GM12878 (cell line): ENCODE results near the gene TSHB. TPM values are rescaled to one million over a fixed set of nuclear protein-coding genes. Genes with fewer than 3 reads are reported as not detected.

ENCODE experiments used
- ATAC-seq: fragments of 200-7000 bp; cut with Tn5 transposase; 3 replicates; pipeline ENCODE4 v1.9.1; 2020; ENCODE audit warnings: mild to moderate bottlenecking, moderate library complexity
- BruUV-seq: library from RNA; stranded (reverse); fragments of 400-500 nt; replicated peaks from 2 replicates; lab custom pipeline; 2021; lab: Mats Ljungman, UMichigan
- CTCF ChIA-PET: fragments of 300-600 bp; sonication (Branson Sonifier 250); formaldehyde crosslinking; extraction: SDS; loops from one replicate; lab custom pipeline; 2021; ENCODE audit warnings: inconsistent platforms; lab: Yijun Ruan, JAX
- POLR2A ChIA-PET: fragments of 350-600 bp; formaldehyde crosslinking; extraction: SDS; loops from one replicate; lab custom pipeline; 2021; ENCODE audit warnings: inconsistent platforms; lab: Charles Lee
- RAD21 ChIA-PET: fragments of 300-600 bp; sonication (Branson Sonifier 250); formaldehyde crosslinking; loops from one replicate; lab custom pipeline; 2023; ENCODE audit warnings: antibody characterized with exemption; ENCODE audit not compliant: unreplicated experiment; lab: Charles Lee
- SMC1A ChIA-PET: fragments of 300-600 bp; sonication (Branson Sonifier 250); formaldehyde crosslinking; loops from one replicate; lab custom pipeline; 2023; ENCODE audit not compliant: unreplicated experiment, uncharacterized antibody; lab: Charles Lee
- DNase-seq: peaks from one replicate; pipeline ENCODE4 v3.0.0-alpha.2; 2011; ENCODE audit warnings: low read depth, low spot score
- FAIRE-seq: peaks from 3 replicates; lab custom pipeline; 2011; peaks lifted over from hg19 to GRCh38; lab: Jason Lieb, UNC
- H2AFZ ChIP-seq: 2 replicates; pipeline ENCODE4 v1.6.0; 2011; ENCODE audit warnings: low read depth, low read length, control low read depth; ENCODE audit not compliant: control insufficient read depth
- H3K27ac ChIP-seq: 2 replicates; pipeline ENCODE4 v1.5.1; 2011; ENCODE audit warnings: control low read depth; ENCODE audit not compliant: control insufficient read depth, insufficient read depth
- H3K27me3 ChIP-seq, 2 experiments: replicated peaks in 1 of 2; 2 replicates each; pipeline versions ENCODE4 v1.6.0 to v1.6.1; 2011; ENCODE audit warnings: low read length in 1 of 2; ENCODE audit not compliant: control insufficient read depth in 2 of 2, insufficient read depth in 2 of 2
- H3K36me3 ChIP-seq, 2 experiments: 2 replicates each; pipeline ENCODE4 v1.5.1; 2011; ENCODE audit warnings: low read length in 1 of 2; ENCODE audit not compliant: control insufficient read depth in 2 of 2, insufficient read depth in 2 of 2
- H3K4me1 ChIP-seq: 2 replicates; pipeline ENCODE4 v1.6.1; 2011; ENCODE audit warnings: mild to moderate bottlenecking, low read length, moderate library complexity, mixed read lengths; ENCODE audit not compliant: control insufficient read depth, insufficient read depth
- H3K4me2 ChIP-seq: 2 replicates; pipeline ENCODE4 v1.6.0; 2011; ENCODE audit warnings: control low read depth; ENCODE audit not compliant: control insufficient read depth, insufficient read depth
- H3K4me3 ChIP-seq: fragments of 200-600 bp; sonication (generic); 2 replicates; pipeline ENCODE4 v1.5.1; 2016
- H3K79me2 ChIP-seq: 2 replicates; pipeline ENCODE4 v1.6.0; 2011; ENCODE audit warnings: low read length; ENCODE audit not compliant: control insufficient read depth, insufficient read depth
- H3K9ac ChIP-seq: 2 replicates; pipeline ENCODE4 v1.8.0; 2011; ENCODE audit warnings: low read length, control low read depth, mixed read lengths; ENCODE audit not compliant: control insufficient read depth, insufficient read depth
- H3K9me3 ChIP-seq: replicated peaks from 3 replicates; pipeline ENCODE4 v1.5.1; 2011; ENCODE audit warnings: mild to moderate bottlenecking, low read length; ENCODE audit not compliant: control insufficient read depth, insufficient read depth
- H4K20me1 ChIP-seq: 2 replicates; pipeline ENCODE4 v1.6.0; 2011; ENCODE audit not compliant: control insufficient read depth, insufficient read depth
- BMI1 ChIP-seq: fragments of 450-650 bp; IDR thresholded peaks from 2 replicates; pipeline ENCODE4 v1.6.1; 2016; ENCODE audit warnings: mild to moderate bottlenecking, moderate library complexity, borderline replicate concordance
- CBX3 ChIP-seq: fragments of 200-600 bp; sonication (generic); IDR thresholded peaks from 2 replicates; pipeline ENCODE4 v1.6.1; 2016; ENCODE audit warnings: low read depth, borderline replicate concordance
- ESRRA ChIP-seq: IDR thresholded peaks from 2 replicates; pipeline ENCODE4 v1.6.1; 2012; ENCODE audit warnings: mild to moderate bottlenecking, low read length, improper control_type of control experiment
- FOS ChIP-seq: IDR thresholded peaks from 3 replicates; pipeline ENCODE4 v1.6.1; 2011; ENCODE audit warnings: borderline replicate concordance; ENCODE audit not compliant: insufficient read length; ENCODE audit errors: extremely low read depth
- FOXK2 ChIP-seq: fragments of 450-650 bp; IDR thresholded peaks from 2 replicates; pipeline ENCODE4 v1.6.1; 2017; ENCODE audit warnings: mild to moderate bottlenecking, moderate library complexity
- HDAC6 ChIP-seq: fragments of 200-600 bp; sonication (generic); IDR thresholded peaks from one replicate; pipeline ENCODE4 v1.8.0; 2017; ENCODE audit warnings: antibody characterized with exemption; ENCODE audit not compliant: unreplicated experiment
- IKZF1 ChIP-seq: fragments of 450-650 bp; conservative IDR thresholded peaks from 2 replicates; pipeline ENCODE4 v1.6.1; 2017; ENCODE audit warnings: antibody characterized with exemption, mild to moderate bottlenecking
- MEF2B ChIP-seq: fragments of 450-650 bp; IDR thresholded peaks from 2 replicates; pipeline ENCODE4 v1.6.1; 2018; ENCODE audit warnings: mild to moderate bottlenecking, moderate library complexity; ENCODE audit not compliant: partially characterized antibody, poor library complexity, severe bottlenecking
- NBN ChIP-seq: fragments of 450-650 bp; IDR thresholded peaks from 2 replicates; pipeline ENCODE4 v1.6.1; 2016
- NFYB ChIP-seq: IDR thresholded peaks from 2 replicates; pipeline ENCODE4 v1.6.1; 2011; ENCODE audit warnings: low read depth, mild to moderate bottlenecking, low read length, improper control_type of control experiment, moderate library complexity; ENCODE audit not compliant: insufficient read depth
- PAX8 ChIP-seq: fragments of 450-650 bp; IDR thresholded peaks from 2 replicates; pipeline ENCODE4 v1.6.1; 2017; ENCODE audit warnings: mild to moderate bottlenecking, moderate library complexity
- RB1 ChIP-seq: fragments of 450-650 bp; formaldehyde crosslinking; IDR thresholded peaks from 2 replicates; pipeline ENCODE4 v1.6.1; 2017; ENCODE audit warnings: mild to moderate bottlenecking, borderline replicate concordance
- STAT1 ChIP-seq: fragments of 450-650 bp; conservative IDR thresholded peaks from 2 replicates; pipeline ENCODE4 v1.6.1; 2014; ENCODE audit warnings: antibody characterized with exemption, mild to moderate bottlenecking
- TCF12 ChIP-seq: IDR thresholded peaks from 2 replicates; pipeline ENCODE4 v1.6.1; 2011; ENCODE audit warnings: low read depth, mild to moderate bottlenecking, low read length
- ZSCAN29 ChIP-seq: fragments of 450-650 bp; IDR thresholded peaks from 2 replicates; pipeline ENCODE4 v1.6.1; 2017; ENCODE audit warnings: mild to moderate bottlenecking, moderate library complexity
- WGBS: methylation state at CpG from one replicate; pipeline ENCODE4 v1.1.6; 2016; ENCODE audit warnings: low lambda C conversion rate; ENCODE audit not compliant: insufficient replicate concordance, insufficient coverage; ENCODE audit errors: missing lambda C conversion rate; 5-methylcytosine and 5-hydroxymethylcytosine counted together
- in situ Hi-C: fragments of 300-500 bp; cut with MboI; formaldehyde crosslinking; loops from 9 replicates; pipeline ENCODE4 v1.14.3; 2018; ENCODE audit warnings: mixed read lengths
- intact Hi-C: fragments of 100-400 bp; cut with micrococcal nuclease; formaldehyde crosslinking; loops from one replicate; pipeline ENCODE4 v1.14.2; 2022; ENCODE audit not compliant: unreplicated experiment
- polyA plus RNA-seq, 11 experiments: library from polyadenylated mRNA; depleted of rRNA in 4 of 11; unstranded in 6 of 11; stranded (reverse) in 5 of 11; fragments of >200 nt; fragmentation: Nextera tagmentation in 4 of 11; fragmentation: Illumina TruSeq in 1 of 11; extraction: Ambion mirVana in 4 of 11; extraction: Trizol in 1 of 11; gene quantifications; 1 replicate in 1 of 11; 2 replicates in 10 of 11; pipeline versions ENCODE4 v1.2.1 to v1.2.3, GENCODE V29; 2011 to 2016; ENCODE audit warnings: inconsistent platforms in 2 of 11, missing spikeins in 2 of 11, low read depth in 1 of 11
- total RNA-seq, 4 experiments: library from RNA; depleted of rRNA in 3 of 4; stranded (reverse); fragments of >200 nt in 3 of 4; fragmentation: Illumina TruSeq in 1 of 4; extraction: Trizol in 1 of 4; gene quantifications; 2 replicates each; pipeline versions ENCODE4 v1.2.1 to v1.2.3, GENCODE V29; 2013 to 2021
- TF ChIP-seq, protein P1 (sequence below): fragments of 450-650 bp; IDR thresholded peaks from 2 replicates; pipeline ENCODE4 v1.6.1; 2014; ENCODE audit warnings: mild to moderate bottlenecking
- TF ChIP-seq, protein P2 (sequence below): fragments of 450-650 bp; IDR thresholded peaks from 2 replicates; pipeline ENCODE4 v1.6.1; 2016; ENCODE audit warnings: mild to moderate bottlenecking
- TF ChIP-seq, protein P3 (sequence below): fragments of 450-650 bp; IDR thresholded peaks from 2 replicates; pipeline ENCODE4 v1.6.1; 2016; ENCODE audit warnings: mild to moderate bottlenecking, moderate library complexity, borderline replicate concordance

TSHB gene
- total and polyA plus RNA-seq, 10 of the 15 experiments (the other 5 are each of a cell fraction or from before 2014, with no cell fraction given), result not detected

DNA sequence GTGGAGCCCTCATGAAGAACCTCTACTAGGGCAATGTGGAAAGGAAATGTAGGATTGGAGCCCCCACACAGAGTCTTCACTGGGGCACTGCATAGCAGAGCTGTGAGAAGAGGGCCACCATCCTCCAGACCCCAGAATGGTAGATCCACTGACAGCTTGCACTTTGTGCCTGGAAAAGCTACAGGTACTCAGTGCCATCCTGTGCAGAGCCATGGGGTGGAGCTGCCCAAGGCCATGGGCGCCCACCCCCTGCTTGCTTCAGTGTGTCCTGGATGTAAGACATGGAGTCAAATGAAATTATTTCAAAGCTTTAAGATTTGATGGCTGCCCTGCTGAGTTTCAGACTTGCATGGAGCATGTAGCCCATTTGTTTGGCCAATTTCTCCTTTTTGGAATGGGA lies 17.2 kb upstream of the TSHB start:
- H3K4me3 ChIP-seq, result no peak overlapping the region
- FAIRE-seq (no peak), ATAC-seq (no peak), DNase-seq (no peak)
- SMC1A ChIA-PET, result no interaction called here
- 0% methylated on average over 1 of the region's 1 CpG for WGBS
- H3K4me2 ChIP-seq, result no peak overlapping the region
- H3K9me3 ChIP-seq, result no peaks in the 10 kb centered on the region
- no peaks in the 10 kb centered on the region for H3K36me3 ChIP-seq
- no peaks in the 10 kb centered on the region for H3K27me3 ChIP-seq
- in situ Hi-C loops (no loop called here), intact Hi-C loops (no loop called here)
- no peaks in the 10 kb centered on the region for H3K79me2 ChIP-seq
- POLR2A ChIA-PET, result no interaction called here
- no TSS peak for BruUV-seq
- H4K20me1 ChIP-seq, result no peaks in the 10 kb centered on the region
- no peak for TF ChIP-seq PAX8
- no peak for TF ChIP-seq NBN
- no peak for TF ChIP-seq TCF12
- TF ChIP-seq IKZF1, result no peak
- no peak for TF ChIP-seq MEF2B
- no peak for TF ChIP-seq CBX3
- no peak for TF ChIP-seq ZSCAN29
- no peak for TF ChIP-seq STAT1
- TF ChIP-seq, protein P1, sequence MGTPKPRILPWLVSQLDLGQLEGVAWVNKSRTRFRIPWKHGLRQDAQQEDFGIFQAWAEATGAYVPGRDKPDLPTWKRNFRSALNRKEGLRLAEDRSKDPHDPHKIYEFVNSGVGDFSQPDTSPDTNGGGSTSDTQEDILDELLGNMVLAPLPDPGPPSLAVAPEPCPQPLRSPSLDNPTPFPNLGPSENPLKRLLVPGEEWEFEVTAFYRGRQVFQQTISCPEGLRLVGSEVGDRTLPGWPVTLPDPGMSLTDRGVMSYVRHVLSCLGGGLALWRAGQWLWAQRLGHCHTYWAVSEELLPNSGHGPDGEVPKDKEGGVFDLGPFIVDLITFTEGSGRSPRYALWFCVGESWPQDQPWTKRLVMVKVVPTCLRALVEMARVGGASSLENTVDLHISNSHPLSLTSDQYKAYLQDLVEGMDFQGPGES, result no peak
- TF ChIP-seq, protein P2, sequence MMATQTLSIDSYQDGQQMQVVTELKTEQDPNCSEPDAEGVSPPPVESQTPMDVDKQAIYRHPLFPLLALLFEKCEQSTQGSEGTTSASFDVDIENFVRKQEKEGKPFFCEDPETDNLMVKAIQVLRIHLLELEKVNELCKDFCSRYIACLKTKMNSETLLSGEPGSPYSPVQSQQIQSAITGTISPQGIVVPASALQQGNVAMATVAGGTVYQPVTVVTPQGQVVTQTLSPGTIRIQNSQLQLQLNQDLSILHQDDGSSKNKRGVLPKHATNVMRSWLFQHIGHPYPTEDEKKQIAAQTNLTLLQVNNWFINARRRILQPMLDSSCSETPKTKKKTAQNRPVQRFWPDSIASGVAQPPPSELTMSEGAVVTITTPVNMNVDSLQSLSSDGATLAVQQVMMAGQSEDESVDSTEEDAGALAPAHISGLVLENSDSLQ, result no peak
- TF ChIP-seq NFYB, result no peak
- TF ChIP-seq FOS, result no peak
- TF ChIP-seq, protein P3, sequence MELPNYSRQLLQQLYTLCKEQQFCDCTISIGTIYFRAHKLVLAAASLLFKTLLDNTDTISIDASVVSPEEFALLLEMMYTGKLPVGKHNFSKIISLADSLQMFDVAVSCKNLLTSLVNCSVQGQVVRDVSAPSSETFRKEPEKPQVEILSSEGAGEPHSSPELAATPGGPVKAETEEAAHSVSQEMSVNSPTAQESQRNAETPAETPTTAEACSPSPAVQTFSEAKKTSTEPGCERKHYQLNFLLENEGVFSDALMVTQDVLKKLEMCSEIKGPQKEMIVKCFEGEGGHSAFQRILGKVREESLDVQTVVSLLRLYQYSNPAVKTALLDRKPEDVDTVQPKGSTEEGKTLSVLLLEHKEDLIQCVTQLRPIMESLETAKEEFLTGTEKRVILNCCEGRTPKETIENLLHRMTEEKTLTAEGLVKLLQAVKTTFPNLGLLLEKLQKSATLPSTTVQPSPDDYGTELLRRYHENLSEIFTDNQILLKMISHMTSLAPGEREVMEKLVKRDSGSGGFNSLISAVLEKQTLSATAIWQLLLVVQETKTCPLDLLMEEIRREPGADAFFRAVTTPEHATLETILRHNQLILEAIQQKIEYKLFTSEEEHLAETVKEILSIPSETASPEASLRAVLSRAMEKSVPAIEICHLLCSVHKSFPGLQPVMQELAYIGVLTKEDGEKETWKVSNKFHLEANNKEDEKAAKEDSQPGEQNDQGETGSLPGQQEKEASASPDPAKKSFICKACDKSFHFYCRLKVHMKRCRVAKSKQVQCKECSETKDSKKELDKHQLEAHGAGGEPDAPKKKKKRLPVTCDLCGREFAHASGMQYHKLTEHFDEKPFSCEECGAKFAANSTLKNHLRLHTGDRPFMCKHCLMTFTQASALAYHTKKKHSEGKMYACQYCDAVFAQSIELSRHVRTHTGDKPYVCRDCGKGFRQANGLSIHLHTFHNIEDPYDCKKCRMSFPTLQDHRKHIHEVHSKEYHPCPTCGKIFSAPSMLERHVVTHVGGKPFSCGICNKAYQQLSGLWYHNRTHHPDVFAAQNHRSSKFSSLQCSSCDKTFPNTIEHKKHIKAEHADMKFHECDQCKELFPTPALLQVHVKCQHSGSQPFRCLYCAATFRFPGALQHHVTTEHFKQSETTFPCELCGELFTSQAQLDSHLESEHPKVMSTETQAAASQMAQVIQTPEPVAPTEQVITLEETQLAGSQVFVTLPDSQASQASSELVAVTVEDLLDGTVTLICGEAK, result no peak
- TF ChIP-seq HDAC6, result no peak
- TF ChIP-seq RB1, result no peak
- no peak for TF ChIP-seq FOXK2
- TF ChIP-seq BMI1, result no peak
- TF ChIP-seq ESRRA, result no peak
- CTCF ChIA-PET, result interaction anchor here (1.2 kb wide), 1 partner anchor 12 kb away, joined by 3 read pairs; no protein-coding TSS in a partner anchor
- H3K9ac ChIP-seq, result no peak overlapping the region
- no peak overlapping the region for H2AFZ ChIP-seq
- no peaks in the 10 kb centered on the region for H3K4me1 ChIP-seq
- no peak overlapping the region for H3K27ac ChIP-seq
- RAD21 ChIA-PET, result no interaction called here
